Smooth muscle cell (in vitro differentiated cells): Measurements from ENCODE around the gene RAB5A. TPM values are rescaled to one million over a fixed set of nuclear protein-coding genes. Genes with fewer than 3 reads are reported as not detected.
A peak's percentile ranks its signal among the peaks of the same experiment; 100 is the strongest.

Source experiments
- DNase-seq: peaks from one replicate; lab custom pipeline; 2025; ENCODE audit not compliant: unreplicated experiment; lab: John Stamatoyannopoulos, UW
- H2AFZ ChIP-seq: fragments of 200-600 bp; sonication (generic); 2 replicates; pipeline ENCODE4 v1.6.0; 2016; ENCODE audit warnings: antibody characterized with exemption, low read depth, mild to moderate bottlenecking
- H3F3A ChIP-seq: fragments of 200-600 bp; sonication (generic); 2 replicates; pipeline ENCODE4 v1.6.0; 2017; ENCODE audit warnings: antibody characterized with exemption, low read depth
- H3K27ac ChIP-seq: fragments of 200-600 bp; sonication (generic); 2 replicates; pipeline ENCODE4 v1.5.1; 2016; ENCODE audit warnings: low read depth, mild to moderate bottlenecking
- H3K27me3 ChIP-seq: fragments of 200-600 bp; sonication (generic); 2 replicates; pipeline ENCODE4 v1.6.1; 2016; ENCODE audit warnings: low read depth, mild to moderate bottlenecking
- H3K36me3 ChIP-seq: fragments of 200-600 bp; sonication (generic); 2 replicates; pipeline ENCODE4 v1.5.1; 2016; ENCODE audit warnings: low read depth
- H3K4me1 ChIP-seq: fragments of 200-600 bp; sonication (generic); 2 replicates; pipeline ENCODE4 v1.5.1; 2016; ENCODE audit warnings: low read depth
- H3K4me2 ChIP-seq: fragments of 200-600 bp; sonication (generic); 2 replicates; pipeline ENCODE4 v1.6.0; 2016; ENCODE audit warnings: mild to moderate bottlenecking
- H3K4me3 ChIP-seq: fragments of 200-600 bp; sonication (generic); 2 replicates; pipeline ENCODE4 v1.5.1; 2016; ENCODE audit warnings: mild to moderate bottlenecking
- H3K79me2 ChIP-seq: fragments of 200-600 bp; sonication (generic); 2 replicates; pipeline ENCODE4 v1.6.0; 2016; ENCODE audit warnings: low read depth, mild to moderate bottlenecking
- H3K9ac ChIP-seq: fragments of 200-600 bp; sonication (generic); 2 replicates; pipeline ENCODE4 v1.6.0; 2016; ENCODE audit warnings: low read depth
- H3K9me3 ChIP-seq: fragments of 200-600 bp; sonication (generic); replicated peaks from 2 replicates; pipeline ENCODE4 v1.5.1; 2016; ENCODE audit warnings: low read depth
- H4K20me1 ChIP-seq: fragments of 200-600 bp; sonication (generic); 2 replicates; pipeline ENCODE4 v1.6.0; 2016; ENCODE audit warnings: low read depth
- WGBS: methylation state at CpG from one replicate; pipeline ENCODE4 v1.1.7; 2016; ENCODE audit warnings: low lambda C conversion rate; 5-methylcytosine and 5-hydroxymethylcytosine counted together
- polyA plus RNA-seq: library from polyadenylated mRNA; unstranded; fragments of >200 nt; fragmentation: Nextera tagmentation; extraction: Ambion mirVana; gene quantifications from 2 replicates; pipeline ENCODE4 v1.2.1, GENCODE V29; 2016
- total RNA-seq: library from RNA; depleted of rRNA; stranded (reverse); fragments of >200 nt; gene quantifications from 2 replicates; pipeline ENCODE4 v1.2.3, GENCODE V29; 2014
- TF ChIP-seq, protein P1 (sequence below): fragments of 200-600 bp; sonication (generic); IDR thresholded peaks from 2 replicates; pipeline ENCODE4 v1.5.1; 2017; ENCODE audit warnings: borderline replicate concordance, mild to moderate bottlenecking, antibody characterized with exemption; ENCODE audit not compliant: insufficient read depth, poor library complexity, severe bottlenecking

Gene RAB5A
- total and polyA plus RNA-seq, 2 experiments from 2014 or later: 92.2 to 127 TPM

DNA sequence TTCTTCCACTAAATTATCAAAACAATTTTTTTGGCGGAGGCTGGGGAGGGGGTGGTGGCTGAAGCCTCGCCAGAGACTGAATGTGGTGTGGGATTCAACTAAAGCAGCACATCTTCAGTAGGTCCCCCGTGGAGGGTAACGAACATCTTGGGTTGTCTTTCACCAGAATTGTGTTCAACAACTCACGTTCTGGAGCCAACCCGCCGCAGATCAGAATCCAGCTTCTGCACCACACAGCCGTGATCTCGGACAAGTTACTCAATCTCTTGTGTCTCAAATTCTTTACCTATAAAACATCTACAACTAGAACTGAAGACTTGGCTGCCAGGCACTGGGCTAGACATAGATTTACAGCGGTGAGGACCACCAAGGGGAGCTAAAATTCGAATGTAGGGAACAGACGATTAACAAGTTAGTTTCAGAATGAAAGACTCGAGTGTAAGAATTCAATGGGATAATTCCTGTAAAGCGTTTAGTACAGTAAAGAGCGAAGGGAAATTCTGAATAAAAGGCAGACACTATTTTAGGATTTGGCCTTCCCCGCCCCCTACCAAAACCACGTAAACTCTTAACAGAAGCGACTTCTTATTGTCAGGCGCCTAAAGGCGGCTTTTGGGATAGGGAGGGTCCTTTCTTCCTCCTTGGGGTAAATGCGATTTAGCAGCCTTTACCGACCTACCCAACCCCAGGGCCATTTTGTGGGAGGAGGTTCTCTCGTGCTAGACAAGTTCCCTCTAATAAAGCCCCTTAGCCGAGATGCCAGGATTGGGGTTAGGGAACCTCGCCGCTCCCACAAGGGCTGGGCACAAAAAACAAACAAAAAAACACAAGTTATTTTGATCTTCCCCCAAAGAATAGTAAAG lies 697 bp upstream of the RAB5A start:
- DNase-seq: no peak
- peak overlapping the region; percentile 93 for H3K9ac ChIP-seq
- WGBS: 43% methylated on average over 26 of the region's 26 CpGs

DNA sequence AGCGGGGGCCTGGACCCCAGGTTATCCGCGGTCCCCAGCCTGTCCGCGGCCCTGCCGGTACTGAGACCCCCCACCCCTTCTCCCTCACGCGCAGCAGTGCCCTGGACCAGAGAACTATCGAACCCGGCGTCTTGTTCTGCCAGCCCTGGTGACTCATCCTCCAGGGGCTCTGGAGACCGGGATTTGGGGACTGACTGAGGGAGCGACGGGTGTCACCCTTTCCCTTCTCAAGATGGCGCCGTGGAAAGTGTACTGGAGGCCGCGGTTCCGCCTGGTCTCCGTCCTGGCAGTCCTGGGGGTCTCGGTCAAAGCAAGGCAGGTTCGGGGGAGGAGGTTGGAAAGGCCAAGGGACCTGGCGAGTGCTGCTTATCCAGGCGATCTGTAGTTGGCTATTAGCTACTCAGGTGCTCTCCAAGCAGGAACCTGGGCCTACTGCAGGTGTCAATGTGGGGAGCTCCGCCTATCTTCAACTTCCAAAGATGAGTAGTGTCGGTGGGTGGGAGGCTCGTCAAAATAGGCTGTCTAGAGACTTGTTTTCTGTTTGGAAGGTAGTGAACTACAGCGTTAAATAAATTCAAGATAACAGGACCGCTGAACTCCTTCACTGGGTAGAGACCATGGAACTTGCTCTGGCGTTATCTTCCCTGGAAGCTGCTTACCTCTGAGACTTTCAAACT lies 790 bp downstream of the RAB5A start:
- 1% methylated on average over 30 of the region's 30 CpGs for WGBS
- H2AFZ ChIP-seq: no peak overlapping the region
- DNase-seq: no peak
- H3K27me3 ChIP-seq: no peaks in the 10 kb centered on the region
- peak overlapping the region; percentile 93 for H3K9ac ChIP-seq
- peak overlapping the region; percentile 92 for H3K4me2 ChIP-seq
- peaks cover 5% of the 10 kb centered on the region for H3K36me3 ChIP-seq
- H3K4me3 ChIP-seq: peak overlapping the region; percentile 82
- H3K79me2 ChIP-seq: peaks cover 51% of the 10 kb centered on the region
- H3F3A ChIP-seq: peaks cover 6% of the 10 kb centered on the region
- H3K4me1 ChIP-seq: peaks cover 15% of the 10 kb centered on the region
- H3K27ac ChIP-seq: peak overlapping the region; percentile 95
- TF ChIP-seq, protein P1, sequence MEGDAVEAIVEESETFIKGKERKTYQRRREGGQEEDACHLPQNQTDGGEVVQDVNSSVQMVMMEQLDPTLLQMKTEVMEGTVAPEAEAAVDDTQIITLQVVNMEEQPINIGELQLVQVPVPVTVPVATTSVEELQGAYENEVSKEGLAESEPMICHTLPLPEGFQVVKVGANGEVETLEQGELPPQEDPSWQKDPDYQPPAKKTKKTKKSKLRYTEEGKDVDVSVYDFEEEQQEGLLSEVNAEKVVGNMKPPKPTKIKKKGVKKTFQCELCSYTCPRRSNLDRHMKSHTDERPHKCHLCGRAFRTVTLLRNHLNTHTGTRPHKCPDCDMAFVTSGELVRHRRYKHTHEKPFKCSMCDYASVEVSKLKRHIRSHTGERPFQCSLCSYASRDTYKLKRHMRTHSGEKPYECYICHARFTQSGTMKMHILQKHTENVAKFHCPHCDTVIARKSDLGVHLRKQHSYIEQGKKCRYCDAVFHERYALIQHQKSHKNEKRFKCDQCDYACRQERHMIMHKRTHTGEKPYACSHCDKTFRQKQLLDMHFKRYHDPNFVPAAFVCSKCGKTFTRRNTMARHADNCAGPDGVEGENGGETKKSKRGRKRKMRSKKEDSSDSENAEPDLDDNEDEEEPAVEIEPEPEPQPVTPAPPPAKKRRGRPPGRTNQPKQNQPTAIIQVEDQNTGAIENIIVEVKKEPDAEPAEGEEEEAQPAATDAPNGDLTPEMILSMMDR: no peak
- H3K9me3 ChIP-seq: no peaks in the 10 kb centered on the region
- peaks cover 50% of the 10 kb centered on the region for H4K20me1 ChIP-seq

More for the DNA sequence above, 697 bp upstream of the RAB5A start:
- H3K27ac ChIP-seq: peak overlapping the region; percentile 95
- peak overlapping the region; percentile 80 for H3K4me2 ChIP-seq
- peaks cover 15% of the 10 kb centered on the region for H3K4me1 ChIP-seq
- H4K20me1 ChIP-seq: peaks cover 35% of the 10 kb centered on the region
- peaks cover 5% of the 10 kb centered on the region for H3K36me3 ChIP-seq
- H3F3A ChIP-seq: peaks cover 6% of the 10 kb centered on the region
- H3K4me3 ChIP-seq: peak overlapping the region; percentile 82
- peaks cover 36% of the 10 kb centered on the region for H3K79me2 ChIP-seq
- H3K9me3 ChIP-seq: no peaks in the 10 kb centered on the region
- TF ChIP-seq, protein P1: no peak
- peak overlapping the region; percentile 92 for H2AFZ ChIP-seq
- H3K27me3 ChIP-seq: no peaks in the 10 kb centered on the region

DNA sequence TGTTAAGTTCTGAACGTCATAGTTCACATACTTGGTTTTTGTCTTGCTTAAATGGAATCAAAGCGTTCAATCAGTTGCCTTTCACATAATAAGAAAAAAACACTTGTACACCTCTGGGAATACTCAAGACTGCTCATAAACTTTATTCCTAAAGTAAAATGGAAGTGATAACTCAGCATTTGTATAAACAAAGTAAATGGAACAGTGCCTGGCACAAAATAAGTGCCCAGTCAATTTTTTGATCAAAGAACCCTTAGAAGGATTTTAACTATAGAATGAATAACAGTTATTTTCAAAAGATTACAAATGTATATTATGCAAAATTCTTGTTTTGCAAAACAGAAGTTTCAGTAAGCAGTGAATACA lies 1.3 kb downstream of the RAB5A start:
- peaks cover 5% of the 10 kb centered on the region for H3K36me3 ChIP-seq
- H3K9me3 ChIP-seq: no peaks in the 10 kb centered on the region
- peaks cover 6% of the 10 kb centered on the region for H3F3A ChIP-seq
- no peaks in the 10 kb centered on the region for H3K27me3 ChIP-seq
- TF ChIP-seq, protein P1: no peak
- no peak overlapping the region for H2AFZ ChIP-seq
- peak overlapping the region; percentile 82 for H3K4me3 ChIP-seq
- H3K27ac ChIP-seq: peak overlapping the region; percentile 95
- H3K4me2 ChIP-seq: peak overlapping the region; percentile 92
- peaks cover 56% of the 10 kb centered on the region for H3K79me2 ChIP-seq
- H3K4me1 ChIP-seq: peaks cover 15% of the 10 kb centered on the region
- H4K20me1 ChIP-seq: peaks cover 55% of the 10 kb centered on the region
- DNase-seq: no peak
- H3K9ac ChIP-seq: peak overlapping the region; percentile 93
- 3% methylated on average over 2 of the region's 2 CpGs for whole genome bisulfite sequencing
